Epidermal melanocyte (primary cell): ENCODE results near the gene PSMF1.

Experiments
- DNase-seq: peaks from one replicate; pipeline ENCODE4 v3.0.0; 2011; ENCODE audit warnings: low spot score; ENCODE audit not compliant: insufficient read length

The PSMF1 gene

GRCh38 chr20:1188347-1188746 lies 69.9 kb downstream of the PSMF1 start:
- DNase-seq, result no peak

- DNase-seq, result no peak
Measured at GRCh38 chr20:1189827-1190226, 71.4 kb downstream of the PSMF1 start.

- DNase-seq, result no peak
Measured at GRCh38 chr20:1190847-1191246, 72.4 kb downstream of the PSMF1 start.

GRCh38 chr20:1191299-1191698 lies 72.9 kb downstream of the PSMF1 start:
- DNase-seq, result no peak

- DNase-seq, result no peak
Measured at GRCh38 chr20:1195226-1195625, 76.8 kb downstream of the PSMF1 start.

GRCh38 chr20:1196634-1197033 lies 78.2 kb downstream of the PSMF1 start:
- DNase-seq, result no peak

GRCh38 chr20:1197801-1198200 lies 79.4 kb downstream of the PSMF1 start:
- DNase-seq, result no peak

GRCh38 chr20:1198751-1199150 lies 80.3 kb downstream of the PSMF1 start:
- DNase-seq, result no peak

- no peak for DNase-seq
Measured at GRCh38 chr20:1199212-1199873, 80.9 kb downstream of the PSMF1 start.

- DNase-seq, result no peak
Measured at GRCh38 chr20:1199964-1200363, 81.6 kb downstream of the PSMF1 start.

- DNase-seq, result no peak
Measured at GRCh38 chr20:1202762-1203504, 84.5 kb downstream of the PSMF1 start, which contains the start of gene C20orf202. Gene C20orf202 (plus strand): TSS chr20:1203454. CDS start chr20:1203586, 132 bp downstream.

GRCh38 chr20:1203630-1204029 lies 85.2 kb downstream of the PSMF1 start:
- no peak for DNase-seq

- no peak for DNase-seq
Measured at GRCh38 chr20:1204113-1204512, 85.7 kb downstream of the PSMF1 start.

GRCh38 chr20:1204576-1204975 lies 86.2 kb downstream of the PSMF1 start:
- no peak for DNase-seq

GRCh38 chr20:1205802-1206201 lies 87.4 kb downstream of the PSMF1 start:
- DNase-seq, result no peak

- DNase-seq, result no peak
Measured at GRCh38 chr20:1206366-1207148, 88.2 kb downstream of the PSMF1 start.

- DNase-seq, result no peak
Measured at GRCh38 chr20:1207293-1207878, 89.0 kb downstream of the PSMF1 start.

GRCh38 chr20:1209447-1210387 lies 91.3 kb downstream of the PSMF1 start:
- no peak for DNase-seq

GRCh38 chr20:1210501-1210900 lies 92.1 kb downstream of the PSMF1 start:
- DNase-seq, result no peak

GRCh38 chr20:1212023-1212422 lies 93.6 kb downstream of the PSMF1 start:
- no peak for DNase-seq
